Measurements from ENCODE around the gene KTI12. TPM values are rescaled to one million over a fixed set of nuclear protein-coding genes. Genes with fewer than 3 reads are reported as not detected.

Gene KTI12, protein sequence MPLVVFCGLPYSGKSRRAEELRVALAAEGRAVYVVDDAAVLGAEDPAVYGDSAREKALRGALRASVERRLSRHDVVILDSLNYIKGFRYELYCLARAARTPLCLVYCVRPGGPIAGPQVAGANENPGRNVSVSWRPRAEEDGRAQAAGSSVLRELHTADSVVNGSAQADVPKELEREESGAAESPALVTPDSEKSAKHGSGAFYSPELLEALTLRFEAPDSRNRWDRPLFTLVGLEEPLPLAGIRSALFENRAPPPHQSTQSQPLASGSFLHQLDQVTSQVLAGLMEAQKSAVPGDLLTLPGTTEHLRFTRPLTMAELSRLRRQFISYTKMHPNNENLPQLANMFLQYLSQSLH
- 9.0 and 16.0 TPM in 2 replicates for total RNA-seq

DNA sequence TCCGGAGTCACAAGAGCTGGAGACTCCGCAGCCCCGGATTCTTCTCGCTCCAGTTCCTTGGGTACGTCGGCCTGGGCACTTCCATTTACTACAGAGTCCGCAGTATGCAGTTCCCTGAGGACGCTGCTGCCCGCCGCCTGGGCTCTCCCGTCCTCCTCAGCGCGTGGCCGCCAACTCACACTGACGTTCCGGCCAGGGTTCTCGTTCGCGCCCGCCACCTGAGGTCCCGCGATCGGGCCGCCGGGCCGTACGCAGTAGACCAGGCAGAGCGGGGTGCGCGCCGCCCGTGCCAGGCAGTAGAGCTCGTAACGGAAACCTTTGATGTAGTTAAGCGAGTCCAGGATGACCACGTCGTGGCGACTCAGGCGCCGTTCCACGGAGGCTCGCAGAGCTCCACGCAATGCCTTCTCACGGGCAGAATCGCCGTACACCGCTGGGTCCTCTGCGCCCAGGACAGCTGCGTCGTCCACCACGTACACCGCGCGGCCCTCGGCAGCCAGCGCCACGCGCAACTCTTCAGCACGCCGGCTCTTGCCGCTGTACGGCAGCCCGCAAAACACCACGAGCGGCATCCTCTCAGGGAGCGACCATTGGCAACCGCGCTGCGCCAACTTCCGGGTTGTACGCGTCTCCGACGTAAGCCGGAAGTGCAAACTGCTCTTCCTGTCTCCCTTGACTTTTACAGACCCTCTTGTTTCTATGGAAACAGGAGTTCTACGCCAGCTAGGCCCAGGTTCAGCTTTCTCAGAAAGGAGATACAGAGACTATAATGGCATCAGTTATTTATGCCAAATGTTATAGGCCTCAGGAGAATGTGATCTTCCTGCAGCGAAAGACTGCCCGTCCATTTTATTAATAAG, at the start of gene KTI12:
Gene KTI12 (minus strand): TSS at position 621 of the 860 bp plus-strand sequence. CDS start 49 bp downstream, at position 572.

DNA sequence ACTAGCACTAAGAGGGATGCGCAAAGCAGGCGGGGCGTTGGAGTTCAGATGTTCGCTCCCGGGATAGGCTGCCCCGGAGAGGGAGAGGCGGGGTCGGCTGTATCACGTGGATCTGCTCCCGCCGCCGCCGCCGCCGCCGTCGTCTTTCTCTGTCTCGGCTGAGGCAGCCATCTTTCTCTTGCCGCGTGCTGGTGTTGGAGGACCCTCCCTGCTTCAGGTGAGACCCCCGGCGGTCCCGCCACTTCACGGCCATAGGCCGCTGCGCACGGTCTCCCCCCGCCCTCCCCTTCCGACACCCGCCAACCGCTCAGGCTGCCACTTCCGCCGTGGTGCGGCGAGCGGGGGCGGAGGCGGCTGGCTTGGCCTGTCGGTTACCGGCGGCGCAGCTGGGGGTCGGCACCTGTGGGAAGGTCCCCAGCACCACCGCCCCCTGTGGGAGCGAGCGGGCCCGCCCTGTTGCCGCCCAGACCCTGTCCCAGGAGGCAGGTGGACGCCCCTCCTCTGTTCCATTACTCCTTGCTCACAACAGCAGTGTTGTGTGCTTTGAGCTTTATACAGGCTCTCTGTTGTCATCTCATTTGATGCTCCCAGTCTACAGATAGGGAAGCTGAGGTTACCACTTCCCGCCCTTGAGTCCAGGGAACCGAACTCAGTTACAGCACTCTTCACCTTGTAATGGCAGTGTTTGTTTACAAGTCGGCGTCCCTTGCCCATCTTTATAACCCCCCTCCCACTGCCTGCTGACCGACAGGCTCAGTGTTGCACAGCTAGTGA, 22.7 kb upstream of the KTI12 start, which contains the start of gene BTF3L4:
Gene BTF3L4 (plus strand): TSS at position 133 of the 774 bp plus-strand sequence. CDS start 3,553 bp downstream, outside the sequence.

DNA sequence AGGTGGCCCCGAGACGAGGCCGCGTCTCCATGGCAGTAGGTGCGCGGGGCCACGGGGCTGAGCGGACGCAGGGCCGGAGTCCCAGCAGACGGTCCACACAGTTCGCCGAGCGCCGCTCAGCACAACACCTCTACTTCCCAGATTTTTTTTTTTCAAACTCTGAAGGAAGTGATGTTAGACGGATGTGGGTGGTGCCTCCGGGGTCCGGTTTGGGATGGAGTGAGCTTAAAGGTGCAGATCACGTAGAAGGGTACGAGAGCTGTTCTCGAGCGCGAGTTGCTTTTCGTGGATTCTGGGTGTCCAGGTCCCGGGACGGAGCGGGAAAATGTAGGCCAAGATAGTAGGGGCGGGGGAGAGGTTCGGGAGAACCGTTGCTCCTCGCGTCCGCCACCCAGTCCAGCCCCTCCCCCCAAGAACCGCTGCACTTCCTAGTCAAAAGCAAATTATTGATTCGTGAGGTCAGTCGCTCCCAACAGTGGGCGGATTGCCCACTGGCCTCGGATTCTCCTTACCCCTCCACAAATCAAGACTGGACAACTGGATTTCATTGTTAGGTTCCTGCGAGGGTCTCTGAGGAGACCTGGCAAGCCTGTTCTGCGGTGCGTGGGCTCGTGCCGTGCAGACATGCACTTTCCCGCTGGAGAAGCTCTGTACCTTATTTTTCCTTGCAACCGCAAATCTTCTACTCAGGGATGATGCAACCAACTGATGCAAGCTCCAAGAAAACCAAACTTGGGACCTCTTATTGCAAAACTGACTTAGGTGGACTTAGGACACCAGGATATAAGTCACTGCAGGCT, 21.7 kb upstream of the KTI12 start, which contains the start of gene TXNDC12:
Gene TXNDC12 (minus strand): TSS at position 126 of the 800 bp plus-strand sequence. CDS start 95 bp downstream, at position 31.

DNA sequence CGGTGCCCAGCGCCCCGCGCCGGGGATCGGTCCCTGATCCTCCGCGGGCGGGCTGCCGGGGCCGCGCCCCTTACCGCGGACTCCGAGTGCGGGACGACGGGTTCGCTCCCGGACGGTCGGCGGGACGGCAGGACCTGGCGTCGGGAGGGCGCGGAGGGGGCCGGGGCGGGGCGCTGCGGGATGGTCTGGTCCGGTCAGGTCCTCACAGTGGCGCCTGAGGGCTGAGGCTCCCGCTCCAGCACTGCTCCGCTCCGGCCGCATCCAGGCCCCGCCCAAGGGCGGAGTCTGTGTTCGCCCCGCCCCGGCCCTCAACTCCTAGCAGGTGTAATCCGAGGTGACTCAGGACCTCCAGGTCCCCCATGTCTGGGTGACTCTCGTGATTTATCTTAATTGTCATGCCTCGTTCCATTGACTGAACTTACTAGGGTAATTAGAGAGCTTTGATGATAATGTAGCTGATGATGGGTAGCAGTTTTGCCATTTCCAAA, 43.1 kb downstream of the KTI12 start, which contains the start of gene RAB3B:
Gene RAB3B (minus strand): TSS at position 223 of the 488 bp plus-strand sequence. CDS start 13,583 bp downstream, outside the sequence.

Small RNA genes within 50 kb of the gene (small RNA-seq; reads per million reads assigned to genes)
- gene RN7SL290P (ENCODE audit: low replicate concordance), result not detected

Other genes with a start within 250 kb of the KTI12 start
- gene NRDC, start 155.1 kb downstream of the KTI12 start, total RNA-seq, result 80.1 and 86.8 TPM in 2 replicates
- gene RAB3B, start 43.1 kb downstream of the KTI12 start, total RNA-seq, result 8.3 and 85.0 TPM in 2 replicates
- gene TXNDC12, start 21.4 kb upstream of the KTI12 start, total RNA-seq, result 42.9 and 93.2 TPM in 2 replicates
- gene BTF3L4, start 22.5 kb upstream of the KTI12 start, total RNA-seq, result 57.3 and 93.2 TPM in 2 replicates
- gene ZFYVE9, start 108.3 kb upstream of the KTI12 start, total RNA-seq, result 19.2 and 34.4 TPM in 2 replicates

Measured in placental pericyte (primary cell).